ENCODE measurements around the gene KIAA1671.

DNA sequence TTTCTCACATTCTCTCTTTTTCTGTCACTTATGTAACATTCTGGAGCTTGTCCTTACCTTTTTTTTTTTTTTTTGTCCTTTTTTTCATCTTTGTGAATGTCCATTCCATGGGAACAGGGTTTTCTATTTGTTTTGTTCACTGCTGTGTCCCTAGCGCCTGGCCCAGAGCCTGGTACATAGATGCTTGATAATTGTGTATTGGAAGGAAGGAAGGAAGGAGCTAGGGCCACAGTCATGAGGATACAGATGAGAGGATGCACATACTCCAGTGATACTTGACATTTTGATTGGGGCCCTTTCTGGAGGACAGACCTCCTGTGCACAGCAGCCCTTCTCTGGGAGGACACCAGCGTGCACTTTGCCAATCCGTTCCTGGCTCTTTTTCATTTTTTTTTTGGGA is 68.9 kb downstream of the KIAA1671 start:
- TF ChIP-seq, protein P1, sequence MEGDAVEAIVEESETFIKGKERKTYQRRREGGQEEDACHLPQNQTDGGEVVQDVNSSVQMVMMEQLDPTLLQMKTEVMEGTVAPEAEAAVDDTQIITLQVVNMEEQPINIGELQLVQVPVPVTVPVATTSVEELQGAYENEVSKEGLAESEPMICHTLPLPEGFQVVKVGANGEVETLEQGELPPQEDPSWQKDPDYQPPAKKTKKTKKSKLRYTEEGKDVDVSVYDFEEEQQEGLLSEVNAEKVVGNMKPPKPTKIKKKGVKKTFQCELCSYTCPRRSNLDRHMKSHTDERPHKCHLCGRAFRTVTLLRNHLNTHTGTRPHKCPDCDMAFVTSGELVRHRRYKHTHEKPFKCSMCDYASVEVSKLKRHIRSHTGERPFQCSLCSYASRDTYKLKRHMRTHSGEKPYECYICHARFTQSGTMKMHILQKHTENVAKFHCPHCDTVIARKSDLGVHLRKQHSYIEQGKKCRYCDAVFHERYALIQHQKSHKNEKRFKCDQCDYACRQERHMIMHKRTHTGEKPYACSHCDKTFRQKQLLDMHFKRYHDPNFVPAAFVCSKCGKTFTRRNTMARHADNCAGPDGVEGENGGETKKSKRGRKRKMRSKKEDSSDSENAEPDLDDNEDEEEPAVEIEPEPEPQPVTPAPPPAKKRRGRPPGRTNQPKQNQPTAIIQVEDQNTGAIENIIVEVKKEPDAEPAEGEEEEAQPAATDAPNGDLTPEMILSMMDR (IDR thresholded peaks at IDR 0.05), result no peak
- TF ChIP-seq POLR2A (IDR thresholded peaks at IDR 0.05) (no peak), POLR2AphosphoS5 (IDR thresholded peaks at IDR 0.05) (no peak)

Data from breast epithelium (tissue), 3 donors.